GM23338 (cell line): Measurements from ENCODE around the gene CRB2. TPM values are rescaled to one million over a fixed set of nuclear protein-coding genes. Genes with fewer than 3 reads are reported as not detected.

Source experiments
- ATAC-seq: fragments of 200-7000 bp; cut with Tn5 transposase; 3 replicates; pipeline ENCODE4 v1.9.1; 2020
- DNase-seq: peaks from one replicate; pipeline ENCODE4 v3.0.0-alpha.2; 2015; ENCODE audit warnings: low spot score
- H2AFZ ChIP-seq: fragments of 200-600 bp; sonication (generic); 2 replicates; pipeline ENCODE4 v1.8.0; 2016; ENCODE audit warnings: antibody characterized with exemption, mild to moderate bottlenecking, moderate library complexity
- H3F3A ChIP-seq: fragments of 200-600 bp; sonication (generic); replicated peaks from 2 replicates; pipeline ENCODE4 v1.8.0; 2017; ENCODE audit warnings: antibody characterized with exemption, mixed run types, low read depth
- H3K27ac ChIP-seq: fragments of 200-600 bp; sonication (generic); 2 replicates; pipeline ENCODE4 v1.6.1; 2016; ENCODE audit warnings: low read depth
- H3K27me3 ChIP-seq: fragments of 200-600 bp; sonication (generic); 2 replicates; pipeline ENCODE4 v1.8.0; 2016; ENCODE audit warnings: mild to moderate bottlenecking, mixed run types, moderate library complexity; ENCODE audit not compliant: insufficient read depth
- H3K36me3 ChIP-seq: fragments of 200-600 bp; sonication (generic); 2 replicates; pipeline ENCODE4 v1.8.0; 2016; ENCODE audit warnings: mild to moderate bottlenecking; ENCODE audit not compliant: insufficient read depth
- H3K4me1 ChIP-seq: fragments of 200-600 bp; sonication (generic); 2 replicates; pipeline ENCODE4 v1.8.0; 2016; ENCODE audit warnings: mild to moderate bottlenecking, moderate library complexity; ENCODE audit not compliant: insufficient read depth
- H3K4me2 ChIP-seq: fragments of 200-600 bp; sonication (generic); 2 replicates; pipeline ENCODE4 v1.7.1; 2017; ENCODE audit warnings: mixed run types
- H3K4me3 ChIP-seq: fragments of 200-600 bp; sonication (generic); 2 replicates; pipeline ENCODE4 v1.6.1; 2016; ENCODE audit warnings: mixed run types
- H3K79me2 ChIP-seq: fragments of 200-600 bp; sonication (generic); replicated peaks from 2 replicates; pipeline ENCODE4 v1.8.0; 2017; ENCODE audit warnings: mild to moderate bottlenecking; ENCODE audit not compliant: insufficient read depth
- H3K9me2 ChIP-seq: fragments of 200-600 bp; sonication (generic); 2 replicates; pipeline ENCODE4 v1.8.0; 2017; ENCODE audit not compliant: insufficient read depth
- H4K20me1 ChIP-seq: fragments of 200-600 bp; sonication (generic); replicated peaks from 2 replicates; pipeline ENCODE4 v1.8.0; 2017; ENCODE audit warnings: mild to moderate bottlenecking; ENCODE audit not compliant: insufficient read depth
- H3K27ac Mint-ChIP-seq: 2 replicates; pipeline ENCODE4 v1.8.0; 2020; ENCODE audit warnings: inconsistent platforms, mild to moderate bottlenecking, moderate library complexity, mixed read lengths
- H3K27me3 Mint-ChIP-seq: 3 replicates; pipeline ENCODE4 v1.8.0; 2022; ENCODE audit warnings: low read depth, mild to moderate bottlenecking, moderate library complexity, mixed read lengths, inconsistent platforms; ENCODE audit not compliant: insufficient read depth, poor library complexity
- H3K36me3 Mint-ChIP-seq: 3 replicates; pipeline ENCODE4 v1.8.0; 2021; ENCODE audit warnings: low read depth, mild to moderate bottlenecking, inconsistent platforms, moderate library complexity, mixed read lengths
- H3K4me1 Mint-ChIP-seq: 3 replicates; pipeline ENCODE4 v1.8.0; 2020; ENCODE audit warnings: mild to moderate bottlenecking, inconsistent platforms, mixed read lengths
- H3K4me3 Mint-ChIP-seq: 3 replicates; pipeline ENCODE4 v1.8.0; 2021; ENCODE audit warnings: moderate library complexity, mild to moderate bottlenecking, inconsistent platforms, mixed read lengths
- H3K9me3 Mint-ChIP-seq: 3 replicates; pipeline ENCODE4 v1.8.0; 2020; ENCODE audit warnings: moderate library complexity, mild to moderate bottlenecking, inconsistent platforms, mixed read lengths
- CREB1 ChIP-seq: fragments of 250-450 bp; sonication (Bioruptor Pico); IDR thresholded peaks from 2 replicates; pipeline ENCODE4 v1.5.0; 2020; ENCODE audit warnings: low read depth, mild to moderate bottlenecking, moderate library complexity
- ETS1 ChIP-seq: IDR thresholded peaks from 2 replicates; pipeline ENCODE4 v1.6.1; 2016; ENCODE audit warnings: antibody characterized with exemption
- EZH2 ChIP-seq: fragments of 200-600 bp; sonication (generic); IDR thresholded peaks from one replicate; pipeline ENCODE4 v1.8.0; 2017; ENCODE audit warnings: antibody characterized with exemption, mild to moderate bottlenecking, low read depth; ENCODE audit not compliant: unreplicated experiment
- EZH2phosphoT487 ChIP-seq: fragments of 200-600 bp; sonication (generic); IDR thresholded peaks from one replicate; pipeline ENCODE4 v1.8.1; 2018; ENCODE audit warnings: antibody characterized with exemption; ENCODE audit not compliant: unreplicated experiment
- NANOG ChIP-seq: IDR thresholded peaks from 2 replicates; pipeline ENCODE4 v1.6.1; 2016; ENCODE audit warnings: antibody characterized with exemption, borderline replicate concordance
- POLR2AphosphoS5 ChIP-seq: IDR thresholded peaks from 2 replicates; pipeline ENCODE4 v1.6.1; 2016; ENCODE audit warnings: antibody characterized with exemption, low read depth
- STAT1 ChIP-seq: IDR thresholded peaks from one replicate; pipeline ENCODE4 v1.6.1; 2016; ENCODE audit warnings: antibody characterized with exemption; ENCODE audit not compliant: unreplicated experiment
- ZNF114 ChIP-seq: fragments of 250-450 bp; sonication (Bioruptor Pico); IDR thresholded peaks from 2 replicates; pipeline ENCODE4 v1.5.0; 2020; ENCODE audit warnings: mild to moderate bottlenecking, moderate library complexity
- ZNF331 ChIP-seq: fragments of 250-450 bp; sonication (Bioruptor Pico); IDR thresholded peaks from 2 replicates; pipeline ENCODE4 v1.5.0; 2020; ENCODE audit warnings: low read depth, mild to moderate bottlenecking, moderate library complexity
- ZNF462 ChIP-seq: fragments of 250-450 bp; sonication (Bioruptor Pico); IDR thresholded peaks from 2 replicates; pipeline ENCODE4 v1.5.0; 2020; ENCODE audit warnings: mild to moderate bottlenecking, moderate library complexity
- polyA plus RNA-seq: library from polyadenylated mRNA; unstranded; fragments of >200 nt; fragmentation: Nextera tagmentation; extraction: Ambion mirVana; gene quantifications from 2 replicates; pipeline ENCODE4 v1.2.1, GENCODE V29; 2016
- total RNA-seq: library from RNA; depleted of rRNA; stranded (reverse); fragments of >200 nt; shearing (Covaris generic); gene quantifications from 2 replicates; pipeline ENCODE4 v1.2.3, GENCODE V29; 2014
- TF ChIP-seq, protein P1 (sequence below): IDR thresholded peaks from one replicate; pipeline ENCODE4 v1.6.1; 2018; ENCODE audit warnings: antibody characterized with exemption; ENCODE audit not compliant: unreplicated experiment
- TF ChIP-seq, protein P2 (sequence below), 2 experiments: fragments of 200-600 bp in 1 of 2; sonication (generic) in 1 of 2; conservative IDR thresholded peaks; 2 replicates each; pipeline versions ENCODE4 v1.5.1 to v1.6.1; 2016 to 2017; ENCODE audit warnings: antibody characterized with exemption in 2 of 2, low read depth in 2 of 2, mild to moderate bottlenecking in 2 of 2, moderate library complexity in 1 of 2

The CRB2 gene
- total and polyA plus RNA-seq, 2 experiments from 2014 or later: 0.34 to 10.2 TPM

DNA sequence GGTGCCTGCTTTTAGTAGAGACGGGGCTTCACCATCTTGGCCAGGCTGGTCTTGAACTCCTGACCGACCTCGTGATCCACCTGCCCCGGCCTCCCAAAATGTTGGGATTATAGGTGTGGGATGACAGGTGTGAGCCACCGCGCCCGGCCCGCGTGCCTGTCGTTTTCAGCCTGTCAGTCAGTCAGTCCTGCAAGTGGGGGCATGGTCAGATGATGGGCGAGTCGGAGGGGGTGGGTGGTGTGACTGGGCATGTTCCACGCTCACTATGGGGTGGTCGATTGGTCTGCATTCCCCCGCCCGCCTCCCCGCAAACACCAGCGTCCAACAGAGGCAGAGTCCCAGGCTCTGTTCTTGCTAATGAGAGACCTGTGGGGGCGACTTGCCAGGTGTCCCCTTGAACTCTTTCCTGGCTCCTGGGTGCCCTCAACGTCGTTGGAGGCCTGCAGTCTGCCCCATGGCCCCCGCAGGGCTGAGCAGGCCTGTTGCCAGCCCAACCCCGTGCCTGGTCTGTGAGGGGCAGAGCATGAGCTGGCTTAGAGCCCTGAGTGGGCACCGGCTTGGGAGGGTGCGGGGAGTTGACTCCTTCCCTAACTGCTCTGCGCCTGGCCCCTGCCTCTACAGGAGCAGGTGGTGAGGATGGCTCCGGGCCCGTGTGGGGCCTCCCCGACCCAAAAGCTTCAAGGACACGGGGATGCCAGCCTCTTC is 23.1 kb downstream of the CRB2 start:
- H3K4me2 ChIP-seq: no peak overlapping the region
- no peaks in the 10 kb centered on the region for H3K36me3 ChIP-seq
- no peaks in the 10 kb centered on the region for H3K9me3 Mint-ChIP-seq
- H3K9me2 ChIP-seq: no peaks in the 10 kb centered on the region
- H3K79me2 ChIP-seq: no peaks in the 10 kb centered on the region
- no peak for DNase-seq
- peaks cover 6% of the 10 kb centered on the region for H3K27me3 ChIP-seq
- no peak overlapping the region for H3K4me3 ChIP-seq
- no peak overlapping the region for H3K27ac ChIP-seq
- ATAC-seq: no peak
- H3K4me1 ChIP-seq: peaks cover 3% of the 10 kb centered on the region; the same call in 1 of the 2 replicates
- no peak overlapping the region for H3K27ac Mint-ChIP-seq
- no peaks in the 10 kb centered on the region; the same call in 2 of the 3 replicates for H3K36me3 Mint-ChIP-seq
- H4K20me1 ChIP-seq: no peaks in the 10 kb centered on the region
- TF ChIP-seq STAT1 (no peak), ETS1 (no peak), EZH2phosphoT487 (no peak), CREB1 (CRISPR knock-in tag) (no peak), ZNF114 (no peak), EZH2 (no peak), POLR2AphosphoS5 (no peak), ZNF462 (CRISPR knock-in tag) (no peak), NANOG (no peak), ZNF331 (CRISPR knock-in tag) (no peak)
- TF ChIP-seq, protein P1, sequence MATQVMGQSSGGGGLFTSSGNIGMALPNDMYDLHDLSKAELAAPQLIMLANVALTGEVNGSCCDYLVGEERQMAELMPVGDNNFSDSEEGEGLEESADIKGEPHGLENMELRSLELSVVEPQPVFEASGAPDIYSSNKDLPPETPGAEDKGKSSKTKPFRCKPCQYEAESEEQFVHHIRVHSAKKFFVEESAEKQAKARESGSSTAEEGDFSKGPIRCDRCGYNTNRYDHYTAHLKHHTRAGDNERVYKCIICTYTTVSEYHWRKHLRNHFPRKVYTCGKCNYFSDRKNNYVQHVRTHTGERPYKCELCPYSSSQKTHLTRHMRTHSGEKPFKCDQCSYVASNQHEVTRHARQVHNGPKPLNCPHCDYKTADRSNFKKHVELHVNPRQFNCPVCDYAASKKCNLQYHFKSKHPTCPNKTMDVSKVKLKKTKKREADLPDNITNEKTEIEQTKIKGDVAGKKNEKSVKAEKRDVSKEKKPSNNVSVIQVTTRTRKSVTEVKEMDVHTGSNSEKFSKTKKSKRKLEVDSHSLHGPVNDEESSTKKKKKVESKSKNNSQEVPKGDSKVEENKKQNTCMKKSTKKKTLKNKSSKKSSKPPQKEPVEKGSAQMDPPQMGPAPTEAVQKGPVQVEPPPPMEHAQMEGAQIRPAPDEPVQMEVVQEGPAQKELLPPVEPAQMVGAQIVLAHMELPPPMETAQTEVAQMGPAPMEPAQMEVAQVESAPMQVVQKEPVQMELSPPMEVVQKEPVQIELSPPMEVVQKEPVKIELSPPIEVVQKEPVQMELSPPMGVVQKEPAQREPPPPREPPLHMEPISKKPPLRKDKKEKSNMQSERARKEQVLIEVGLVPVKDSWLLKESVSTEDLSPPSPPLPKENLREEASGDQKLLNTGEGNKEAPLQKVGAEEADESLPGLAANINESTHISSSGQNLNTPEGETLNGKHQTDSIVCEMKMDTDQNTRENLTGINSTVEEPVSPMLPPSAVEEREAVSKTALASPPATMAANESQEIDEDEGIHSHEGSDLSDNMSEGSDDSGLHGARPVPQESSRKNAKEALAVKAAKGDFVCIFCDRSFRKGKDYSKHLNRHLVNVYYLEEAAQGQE: no peak
- TF ChIP-seq, protein P2, sequence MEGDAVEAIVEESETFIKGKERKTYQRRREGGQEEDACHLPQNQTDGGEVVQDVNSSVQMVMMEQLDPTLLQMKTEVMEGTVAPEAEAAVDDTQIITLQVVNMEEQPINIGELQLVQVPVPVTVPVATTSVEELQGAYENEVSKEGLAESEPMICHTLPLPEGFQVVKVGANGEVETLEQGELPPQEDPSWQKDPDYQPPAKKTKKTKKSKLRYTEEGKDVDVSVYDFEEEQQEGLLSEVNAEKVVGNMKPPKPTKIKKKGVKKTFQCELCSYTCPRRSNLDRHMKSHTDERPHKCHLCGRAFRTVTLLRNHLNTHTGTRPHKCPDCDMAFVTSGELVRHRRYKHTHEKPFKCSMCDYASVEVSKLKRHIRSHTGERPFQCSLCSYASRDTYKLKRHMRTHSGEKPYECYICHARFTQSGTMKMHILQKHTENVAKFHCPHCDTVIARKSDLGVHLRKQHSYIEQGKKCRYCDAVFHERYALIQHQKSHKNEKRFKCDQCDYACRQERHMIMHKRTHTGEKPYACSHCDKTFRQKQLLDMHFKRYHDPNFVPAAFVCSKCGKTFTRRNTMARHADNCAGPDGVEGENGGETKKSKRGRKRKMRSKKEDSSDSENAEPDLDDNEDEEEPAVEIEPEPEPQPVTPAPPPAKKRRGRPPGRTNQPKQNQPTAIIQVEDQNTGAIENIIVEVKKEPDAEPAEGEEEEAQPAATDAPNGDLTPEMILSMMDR (conservative IDR thresholded peaks at IDR 0.05; ENCODE audit: low read depth in 2 of 2): no peak
- no peaks in the 10 kb centered on the region for H3F3A ChIP-seq
- no peak overlapping the region for H2AFZ ChIP-seq
- peaks cover 12% of the 10 kb centered on the region for H3K4me1 Mint-ChIP-seq
- peaks cover 30% of the 10 kb centered on the region for H3K27me3 Mint-ChIP-seq
- H3K4me3 Mint-ChIP-seq: no peak overlapping the region
